GM23338 (cell line): ENCODE data around the gene CNBD2. TPM values are rescaled to one million over a fixed set of nuclear protein-coding genes. Genes with fewer than 3 reads are reported as not detected.

Experiments
- ATAC-seq: fragments of 200-7000 bp; cut with Tn5 transposase; 3 replicates; pipeline ENCODE4 v1.9.1; 2020
- DNase-seq: peaks from one replicate; pipeline ENCODE4 v3.0.0-alpha.2; 2015; ENCODE audit warnings: low spot score
- H2AFZ ChIP-seq: fragments of 200-600 bp; sonication (generic); 2 replicates; pipeline ENCODE4 v1.8.0; 2016; ENCODE audit warnings: antibody characterized with exemption, mild to moderate bottlenecking, moderate library complexity
- H3F3A ChIP-seq: fragments of 200-600 bp; sonication (generic); replicated peaks from 2 replicates; pipeline ENCODE4 v1.8.0; 2017; ENCODE audit warnings: antibody characterized with exemption, mixed run types, low read depth
- H3K27ac ChIP-seq: fragments of 200-600 bp; sonication (generic); 2 replicates; pipeline ENCODE4 v1.6.1; 2016; ENCODE audit warnings: low read depth
- H3K27me3 ChIP-seq: fragments of 200-600 bp; sonication (generic); 2 replicates; pipeline ENCODE4 v1.8.0; 2016; ENCODE audit warnings: mild to moderate bottlenecking, mixed run types, moderate library complexity; ENCODE audit not compliant: insufficient read depth
- H3K36me3 ChIP-seq: fragments of 200-600 bp; sonication (generic); 2 replicates; pipeline ENCODE4 v1.8.0; 2016; ENCODE audit warnings: mild to moderate bottlenecking; ENCODE audit not compliant: insufficient read depth
- H3K4me1 ChIP-seq: fragments of 200-600 bp; sonication (generic); 2 replicates; pipeline ENCODE4 v1.8.0; 2016; ENCODE audit warnings: mild to moderate bottlenecking, moderate library complexity; ENCODE audit not compliant: insufficient read depth
- H3K4me2 ChIP-seq: fragments of 200-600 bp; sonication (generic); 2 replicates; pipeline ENCODE4 v1.7.1; 2017; ENCODE audit warnings: mixed run types
- H3K4me3 ChIP-seq: fragments of 200-600 bp; sonication (generic); 2 replicates; pipeline ENCODE4 v1.6.1; 2016; ENCODE audit warnings: mixed run types
- H3K79me2 ChIP-seq: fragments of 200-600 bp; sonication (generic); replicated peaks from 2 replicates; pipeline ENCODE4 v1.8.0; 2017; ENCODE audit warnings: mild to moderate bottlenecking; ENCODE audit not compliant: insufficient read depth
- H3K9me2 ChIP-seq: fragments of 200-600 bp; sonication (generic); 2 replicates; pipeline ENCODE4 v1.8.0; 2017; ENCODE audit not compliant: insufficient read depth
- H4K20me1 ChIP-seq: fragments of 200-600 bp; sonication (generic); replicated peaks from 2 replicates; pipeline ENCODE4 v1.8.0; 2017; ENCODE audit warnings: mild to moderate bottlenecking; ENCODE audit not compliant: insufficient read depth
- H3K27ac Mint-ChIP-seq: 2 replicates; pipeline ENCODE4 v1.8.0; 2020; ENCODE audit warnings: inconsistent platforms, mild to moderate bottlenecking, moderate library complexity, mixed read lengths
- H3K27me3 Mint-ChIP-seq: 3 replicates; pipeline ENCODE4 v1.8.0; 2022; ENCODE audit warnings: low read depth, mild to moderate bottlenecking, moderate library complexity, mixed read lengths, inconsistent platforms; ENCODE audit not compliant: insufficient read depth, poor library complexity
- H3K36me3 Mint-ChIP-seq: 3 replicates; pipeline ENCODE4 v1.8.0; 2021; ENCODE audit warnings: low read depth, mild to moderate bottlenecking, inconsistent platforms, moderate library complexity, mixed read lengths
- H3K4me1 Mint-ChIP-seq: 3 replicates; pipeline ENCODE4 v1.8.0; 2020; ENCODE audit warnings: mild to moderate bottlenecking, inconsistent platforms, mixed read lengths
- H3K4me3 Mint-ChIP-seq: 3 replicates; pipeline ENCODE4 v1.8.0; 2021; ENCODE audit warnings: moderate library complexity, mild to moderate bottlenecking, inconsistent platforms, mixed read lengths
- H3K9me3 Mint-ChIP-seq: 3 replicates; pipeline ENCODE4 v1.8.0; 2020; ENCODE audit warnings: moderate library complexity, mild to moderate bottlenecking, inconsistent platforms, mixed read lengths
- CREB1 ChIP-seq: fragments of 250-450 bp; sonication (Bioruptor Pico); IDR thresholded peaks from 2 replicates; pipeline ENCODE4 v1.5.0; 2020; ENCODE audit warnings: low read depth, mild to moderate bottlenecking, moderate library complexity
- EZH2 ChIP-seq: fragments of 200-600 bp; sonication (generic); IDR thresholded peaks from one replicate; pipeline ENCODE4 v1.8.0; 2017; ENCODE audit warnings: antibody characterized with exemption, mild to moderate bottlenecking, low read depth; ENCODE audit not compliant: unreplicated experiment
- POLR2AphosphoS5 ChIP-seq: IDR thresholded peaks from 2 replicates; pipeline ENCODE4 v1.6.1; 2016; ENCODE audit warnings: antibody characterized with exemption, low read depth
- STAT1 ChIP-seq: IDR thresholded peaks from one replicate; pipeline ENCODE4 v1.6.1; 2016; ENCODE audit warnings: antibody characterized with exemption; ENCODE audit not compliant: unreplicated experiment
- ZNF114 ChIP-seq: fragments of 250-450 bp; sonication (Bioruptor Pico); IDR thresholded peaks from 2 replicates; pipeline ENCODE4 v1.5.0; 2020; ENCODE audit warnings: mild to moderate bottlenecking, moderate library complexity
- ZNF331 ChIP-seq: fragments of 250-450 bp; sonication (Bioruptor Pico); IDR thresholded peaks from 2 replicates; pipeline ENCODE4 v1.5.0; 2020; ENCODE audit warnings: low read depth, mild to moderate bottlenecking, moderate library complexity
- polyA plus RNA-seq: library from polyadenylated mRNA; unstranded; fragments of >200 nt; fragmentation: Nextera tagmentation; extraction: Ambion mirVana; gene quantifications from 2 replicates; pipeline ENCODE4 v1.2.1, GENCODE V29; 2016
- total RNA-seq: library from RNA; depleted of rRNA; stranded (reverse); fragments of >200 nt; shearing (Covaris generic); gene quantifications from 2 replicates; pipeline ENCODE4 v1.2.3, GENCODE V29; 2014
- TF ChIP-seq, protein P1 (sequence below), 2 experiments: fragments of 200-600 bp in 1 of 2; sonication (generic) in 1 of 2; conservative IDR thresholded peaks; 2 replicates each; pipeline versions ENCODE4 v1.5.1 to v1.6.1; 2016 to 2017; ENCODE audit warnings: antibody characterized with exemption in 2 of 2, low read depth in 2 of 2, mild to moderate bottlenecking in 2 of 2, moderate library complexity in 1 of 2
- TF ChIP-seq, protein P2 (sequence below): IDR thresholded peaks from 2 replicates; pipeline ENCODE4 v1.6.1; 2016; ENCODE audit warnings: antibody characterized with exemption
- TF ChIP-seq, protein P3 (sequence below): IDR thresholded peaks from one replicate; pipeline ENCODE4 v1.6.1; 2018; ENCODE audit warnings: antibody characterized with exemption; ENCODE audit not compliant: unreplicated experiment
- TF ChIP-seq, protein P4 (sequence below): fragments of 250-450 bp; sonication (Bioruptor Pico); IDR thresholded peaks from 2 replicates; pipeline ENCODE4 v1.5.0; 2020; ENCODE audit warnings: mild to moderate bottlenecking, moderate library complexity

The CNBD2 gene
- total and polyA plus RNA-seq, 2 experiments from 2014 or later, result 2.7 TPM; not detected in 1

DNA sequence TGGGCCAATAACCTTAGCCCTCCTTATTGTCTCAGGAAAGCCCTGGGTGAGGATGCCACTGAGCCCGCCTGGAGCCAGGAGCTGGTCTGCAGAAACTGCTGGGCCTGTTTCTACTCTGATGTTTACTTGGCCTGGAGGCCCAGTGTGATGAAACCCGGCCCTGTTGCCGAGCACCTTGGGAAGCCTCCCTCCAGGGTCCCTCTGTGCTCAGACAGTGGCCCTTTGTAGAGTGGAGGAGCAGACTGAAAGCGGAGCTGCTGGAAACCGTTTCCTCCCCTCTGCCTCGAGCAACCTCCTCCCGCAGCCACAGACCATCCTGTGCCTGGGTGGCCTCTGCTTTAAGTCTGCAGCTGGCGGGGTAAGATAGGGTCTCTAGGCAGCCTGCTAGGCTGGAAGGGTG is 102.1 kb downstream of the CNBD2 start (continued):
- TF ChIP-seq, protein P1, sequence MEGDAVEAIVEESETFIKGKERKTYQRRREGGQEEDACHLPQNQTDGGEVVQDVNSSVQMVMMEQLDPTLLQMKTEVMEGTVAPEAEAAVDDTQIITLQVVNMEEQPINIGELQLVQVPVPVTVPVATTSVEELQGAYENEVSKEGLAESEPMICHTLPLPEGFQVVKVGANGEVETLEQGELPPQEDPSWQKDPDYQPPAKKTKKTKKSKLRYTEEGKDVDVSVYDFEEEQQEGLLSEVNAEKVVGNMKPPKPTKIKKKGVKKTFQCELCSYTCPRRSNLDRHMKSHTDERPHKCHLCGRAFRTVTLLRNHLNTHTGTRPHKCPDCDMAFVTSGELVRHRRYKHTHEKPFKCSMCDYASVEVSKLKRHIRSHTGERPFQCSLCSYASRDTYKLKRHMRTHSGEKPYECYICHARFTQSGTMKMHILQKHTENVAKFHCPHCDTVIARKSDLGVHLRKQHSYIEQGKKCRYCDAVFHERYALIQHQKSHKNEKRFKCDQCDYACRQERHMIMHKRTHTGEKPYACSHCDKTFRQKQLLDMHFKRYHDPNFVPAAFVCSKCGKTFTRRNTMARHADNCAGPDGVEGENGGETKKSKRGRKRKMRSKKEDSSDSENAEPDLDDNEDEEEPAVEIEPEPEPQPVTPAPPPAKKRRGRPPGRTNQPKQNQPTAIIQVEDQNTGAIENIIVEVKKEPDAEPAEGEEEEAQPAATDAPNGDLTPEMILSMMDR (conservative IDR thresholded peaks at IDR 0.05; ENCODE audit: low read depth in 2 of 2), result no peak

DNA sequence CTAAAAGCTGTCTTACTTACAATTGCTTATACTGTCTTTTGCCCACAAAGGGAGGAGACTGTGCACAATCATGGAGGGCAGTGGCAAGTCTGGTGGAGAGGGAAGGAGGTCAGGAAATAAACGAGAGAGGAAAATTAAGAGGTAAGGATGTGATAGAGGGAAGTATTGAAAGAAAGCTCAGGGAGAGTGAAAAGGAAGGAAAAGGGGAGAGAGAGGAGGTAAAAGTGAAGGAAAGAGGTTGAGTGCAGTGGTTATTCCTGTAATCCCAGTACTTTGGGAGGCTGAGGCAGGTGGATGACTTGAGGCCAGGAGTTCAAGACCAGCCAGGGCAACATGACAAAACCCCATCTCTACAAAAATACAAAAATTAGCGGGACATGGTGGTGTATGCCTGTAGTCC is 103.5 kb downstream of the CNBD2 start:
- Histone ChIP-seq H4K20me1 (no peaks in the 10 kb centered on the region), H3F3A (no peaks in the 10 kb centered on the region), H3K79me2 (no peaks in the 10 kb centered on the region), H2AFZ (0 out of 2 replicates have a peak overlapping the region, but pooled peaks have one; percentile 74), H3K4me2 (no peak overlapping the region), H3K9me2 (no peaks in the 10 kb centered on the region), H3K4me3 (no peak overlapping the region), H3K27me3 (no peaks in the 10 kb centered on the region), H3K4me1 (peaks cover 5% of the 10 kb centered on the region; the same call in 1 of the 2 replicates), H3K36me3 (no peaks in the 10 kb centered on the region), H3K27ac (no peak overlapping the region)
- Mint-ChIP-seq H3K27ac (no peak overlapping the region), H3K36me3 (no peaks in the 10 kb centered on the region), H3K4me3 (no peak overlapping the region), H3K27me3 (peaks cover 4% of the 10 kb centered on the region), H3K4me1 (peaks cover 10% of the 10 kb centered on the region), H3K9me3 (no peaks in the 10 kb centered on the region)
- ATAC-seq, result no peak
- no peak for DNase-seq
- no peak for TF ChIP-seq POLR2AphosphoS5
- no peak for TF ChIP-seq STAT1
- TF ChIP-seq, protein P2, sequence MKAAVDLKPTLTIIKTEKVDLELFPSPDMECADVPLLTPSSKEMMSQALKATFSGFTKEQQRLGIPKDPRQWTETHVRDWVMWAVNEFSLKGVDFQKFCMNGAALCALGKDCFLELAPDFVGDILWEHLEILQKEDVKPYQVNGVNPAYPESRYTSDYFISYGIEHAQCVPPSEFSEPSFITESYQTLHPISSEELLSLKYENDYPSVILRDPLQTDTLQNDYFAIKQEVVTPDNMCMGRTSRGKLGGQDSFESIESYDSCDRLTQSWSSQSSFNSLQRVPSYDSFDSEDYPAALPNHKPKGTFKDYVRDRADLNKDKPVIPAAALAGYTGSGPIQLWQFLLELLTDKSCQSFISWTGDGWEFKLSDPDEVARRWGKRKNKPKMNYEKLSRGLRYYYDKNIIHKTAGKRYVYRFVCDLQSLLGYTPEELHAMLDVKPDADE, result no peak
- no peak for TF ChIP-seq CREB1 (CRISPR knock-in tag)
- no peak for TF ChIP-seq ZNF114 (CRISPR knock-in tag)
- TF ChIP-seq, protein P3, sequence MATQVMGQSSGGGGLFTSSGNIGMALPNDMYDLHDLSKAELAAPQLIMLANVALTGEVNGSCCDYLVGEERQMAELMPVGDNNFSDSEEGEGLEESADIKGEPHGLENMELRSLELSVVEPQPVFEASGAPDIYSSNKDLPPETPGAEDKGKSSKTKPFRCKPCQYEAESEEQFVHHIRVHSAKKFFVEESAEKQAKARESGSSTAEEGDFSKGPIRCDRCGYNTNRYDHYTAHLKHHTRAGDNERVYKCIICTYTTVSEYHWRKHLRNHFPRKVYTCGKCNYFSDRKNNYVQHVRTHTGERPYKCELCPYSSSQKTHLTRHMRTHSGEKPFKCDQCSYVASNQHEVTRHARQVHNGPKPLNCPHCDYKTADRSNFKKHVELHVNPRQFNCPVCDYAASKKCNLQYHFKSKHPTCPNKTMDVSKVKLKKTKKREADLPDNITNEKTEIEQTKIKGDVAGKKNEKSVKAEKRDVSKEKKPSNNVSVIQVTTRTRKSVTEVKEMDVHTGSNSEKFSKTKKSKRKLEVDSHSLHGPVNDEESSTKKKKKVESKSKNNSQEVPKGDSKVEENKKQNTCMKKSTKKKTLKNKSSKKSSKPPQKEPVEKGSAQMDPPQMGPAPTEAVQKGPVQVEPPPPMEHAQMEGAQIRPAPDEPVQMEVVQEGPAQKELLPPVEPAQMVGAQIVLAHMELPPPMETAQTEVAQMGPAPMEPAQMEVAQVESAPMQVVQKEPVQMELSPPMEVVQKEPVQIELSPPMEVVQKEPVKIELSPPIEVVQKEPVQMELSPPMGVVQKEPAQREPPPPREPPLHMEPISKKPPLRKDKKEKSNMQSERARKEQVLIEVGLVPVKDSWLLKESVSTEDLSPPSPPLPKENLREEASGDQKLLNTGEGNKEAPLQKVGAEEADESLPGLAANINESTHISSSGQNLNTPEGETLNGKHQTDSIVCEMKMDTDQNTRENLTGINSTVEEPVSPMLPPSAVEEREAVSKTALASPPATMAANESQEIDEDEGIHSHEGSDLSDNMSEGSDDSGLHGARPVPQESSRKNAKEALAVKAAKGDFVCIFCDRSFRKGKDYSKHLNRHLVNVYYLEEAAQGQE, result no peak
- TF ChIP-seq, protein P1 (conservative IDR thresholded peaks at IDR 0.05; ENCODE audit: low read depth in 2 of 2), result no peak
- no peak for TF ChIP-seq ZNF331 (CRISPR knock-in tag)
- TF ChIP-seq, protein P4, sequence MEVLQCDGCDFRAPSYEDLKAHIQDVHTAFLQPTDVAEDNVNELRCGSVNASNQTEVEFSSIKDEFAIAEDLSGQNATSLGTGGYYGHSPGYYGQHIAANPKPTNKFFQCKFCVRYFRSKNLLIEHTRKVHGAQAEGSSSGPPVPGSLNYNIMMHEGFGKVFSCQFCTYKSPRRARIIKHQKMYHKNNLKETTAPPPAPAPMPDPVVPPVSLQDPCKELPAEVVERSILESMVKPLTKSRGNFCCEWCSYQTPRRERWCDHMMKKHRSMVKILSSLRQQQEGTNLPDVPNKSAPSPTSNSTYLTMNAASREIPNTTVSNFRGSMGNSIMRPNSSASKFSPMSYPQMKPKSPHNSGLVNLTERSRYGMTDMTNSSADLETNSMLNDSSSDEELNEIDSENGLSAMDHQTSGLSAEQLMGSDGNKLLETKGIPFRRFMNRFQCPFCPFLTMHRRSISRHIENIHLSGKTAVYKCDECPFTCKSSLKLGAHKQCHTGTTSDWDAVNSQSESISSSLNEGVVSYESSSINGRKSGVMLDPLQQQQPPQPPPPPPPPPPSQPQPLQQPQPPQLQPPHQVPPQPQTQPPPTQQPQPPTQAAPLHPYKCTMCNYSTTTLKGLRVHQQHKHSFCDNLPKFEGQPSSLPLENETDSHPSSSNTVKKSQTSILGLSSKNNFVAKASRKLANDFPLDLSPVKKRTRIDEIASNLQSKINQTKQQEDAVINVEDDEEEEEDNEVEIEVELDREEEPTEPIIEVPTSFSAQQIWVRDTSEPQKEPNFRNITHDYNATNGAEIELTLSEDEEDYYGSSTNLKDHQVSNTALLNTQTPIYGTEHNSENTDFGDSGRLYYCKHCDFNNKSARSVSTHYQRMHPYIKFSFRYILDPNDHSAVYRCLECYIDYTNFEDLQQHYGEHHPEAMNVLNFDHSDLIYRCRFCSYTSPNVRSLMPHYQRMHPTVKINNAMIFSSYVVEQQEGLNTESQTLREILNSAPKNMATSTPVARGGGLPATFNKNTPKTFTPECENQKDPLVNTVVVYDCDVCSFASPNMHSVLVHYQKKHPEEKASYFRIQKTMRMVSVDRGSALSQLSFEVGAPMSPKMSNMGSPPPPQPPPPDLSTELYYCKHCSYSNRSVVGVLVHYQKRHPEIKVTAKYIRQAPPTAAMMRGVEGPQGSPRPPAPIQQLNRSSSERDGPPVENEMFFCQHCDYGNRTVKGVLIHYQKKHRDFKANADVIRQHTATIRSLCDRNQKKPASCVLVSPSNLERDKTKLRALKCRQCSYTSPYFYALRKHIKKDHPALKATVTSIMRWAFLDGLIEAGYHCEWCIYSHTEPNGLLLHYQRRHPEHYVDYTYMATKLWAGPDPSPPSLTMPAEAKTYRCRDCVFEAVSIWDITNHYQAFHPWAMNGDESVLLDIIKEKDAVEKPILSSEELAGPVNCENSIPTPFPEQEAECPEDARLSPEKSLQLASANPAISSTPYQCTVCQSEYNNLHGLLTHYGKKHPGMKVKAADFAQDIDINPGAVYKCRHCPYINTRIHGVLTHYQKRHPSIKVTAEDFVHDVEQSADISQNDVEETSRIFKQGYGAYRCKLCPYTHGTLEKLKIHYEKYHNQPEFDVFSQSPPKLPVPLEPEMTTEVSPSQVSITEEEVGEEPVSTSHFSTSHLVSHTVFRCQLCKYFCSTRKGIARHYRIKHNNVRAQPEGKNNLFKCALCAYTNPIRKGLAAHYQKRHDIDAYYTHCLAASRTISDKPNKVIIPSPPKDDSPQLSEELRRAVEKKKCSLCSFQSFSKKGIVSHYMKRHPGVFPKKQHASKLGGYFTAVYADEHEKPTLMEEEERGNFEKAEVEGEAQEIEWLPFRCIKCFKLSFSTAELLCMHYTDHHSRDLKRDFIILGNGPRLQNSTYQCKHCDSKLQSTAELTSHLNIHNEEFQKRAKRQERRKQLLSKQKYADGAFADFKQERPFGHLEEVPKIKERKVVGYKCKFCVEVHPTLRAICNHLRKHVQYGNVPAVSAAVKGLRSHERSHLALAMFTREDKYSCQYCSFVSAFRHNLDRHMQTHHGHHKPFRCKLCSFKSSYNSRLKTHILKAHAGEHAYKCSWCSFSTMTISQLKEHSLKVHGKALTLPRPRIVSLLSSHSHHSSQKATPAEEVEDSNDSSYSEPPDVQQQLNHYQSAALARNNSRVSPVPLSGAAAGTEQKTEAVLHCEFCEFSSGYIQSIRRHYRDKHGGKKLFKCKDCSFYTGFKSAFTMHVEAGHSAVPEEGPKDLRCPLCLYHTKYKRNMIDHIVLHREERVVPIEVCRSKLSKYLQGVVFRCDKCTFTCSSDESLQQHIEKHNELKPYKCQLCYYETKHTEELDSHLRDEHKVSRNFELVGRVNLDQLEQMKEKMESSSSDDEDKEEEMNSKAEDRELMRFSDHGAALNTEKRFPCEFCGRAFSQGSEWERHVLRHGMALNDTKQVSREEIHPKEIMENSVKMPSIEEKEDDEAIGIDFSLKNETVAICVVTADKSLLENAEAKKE (CRISPR knock-in tag), result no peak
- no peak for TF ChIP-seq EZH2
